ENCODE results near the gene CXCR6.

CXCR6 gene

GRCh38 chr3:45955706-45956105 lies 12.4 kb downstream of the CXCR6 start (continued):
- TF ChIP-seq PRDM6 (tag by site-specific recombination; IDR thresholded peaks at IDR 0.05) (no peak), ZNF221 (tag by site-specific recombination; IDR thresholded peaks at IDR 0.05; ENCODE audit: borderline replicate concordance) (no peak), ZNF426 (tag by site-specific recombination; IDR thresholded peaks at IDR 0.05) (no peak)

- no peak for TF ChIP-seq ZNF175 (tag by site-specific recombination; IDR thresholded peaks at IDR 0.05)
- TF ChIP-seq ZNF48 (tag by site-specific recombination; IDR thresholded peaks at IDR 0.05): no peak
- TF ChIP-seq ZNF514 (tag by site-specific recombination; IDR thresholded peaks at IDR 0.05): no peak
- TF ChIP-seq ZFHX2 (tag by site-specific recombination; conservative IDR thresholded peaks at IDR 0.05): no peak
- TF ChIP-seq OVOL3 (tag by site-specific recombination; IDR thresholded peaks at IDR 0.05): no peak
- Histone ChIP-seq H3K36me3 (ENCODE audit: control insufficient read depth in 2 of 2, insufficient read depth in 1 of 2, low read length in 2 of 2) (peaks cover 9 to 96% of the 10 kb centered on the region in 2 experiments; a peak in 2 of 3 replicates), H3K4me1 (ENCODE audit: control insufficient read depth, insufficient read depth, low read length) (no peaks in the 10 kb centered on the region), H3K4me3 (ENCODE audit: low read depth, low read length) (no peak overlapping the region), H3K9me3 (ENCODE audit: control insufficient read depth, insufficient read depth, low read depth, low read length) (no peaks in the 10 kb centered on the region), H3K27ac (ENCODE audit: extremely low read depth, low read depth, low read length) (no peak overlapping the region)
- ChIA-PET POLR2A (no interaction called here), CTCF (no interaction called here)
These were observed 14.3 kb downstream of the CXCR6 start for GRCh38 chr3:45957586-45957985.

- peaks cover 9 to 96% of the 10 kb centered on the region in 2 experiments; a peak in 2 of 3 replicates for H3K36me3 ChIP-seq (ENCODE audit: control insufficient read depth in 2 of 2, insufficient read depth in 1 of 2, low read length in 2 of 2)
- POLR2A ChIA-PET: no interaction called here
These were observed 15.1 kb downstream of the CXCR6 start for GRCh38 chr3:45958321-45958791.

GRCh38 chr3:45959201-45959600 lies 15.9 kb downstream of the CXCR6 start:
- H3K4me1 ChIP-seq (ENCODE audit: control insufficient read depth, insufficient read depth, low read length): no peaks in the 10 kb centered on the region
- ChIA-PET CTCF (no interaction called here), POLR2A (interaction anchor here (0.6 kb wide), 1 partner anchor 117 kb away, joined by 5 read pairs; no protein-coding TSS in a partner anchor)
- no peak for TF ChIP-seq ZNF692 (tag by site-specific recombination; IDR thresholded peaks at IDR 0.05)
- H3K27ac ChIP-seq (ENCODE audit: extremely low read depth, low read depth, low read length): no peak overlapping the region
- peaks cover 9 to 96% of the 10 kb centered on the region in 2 experiments; a peak in 2 of 3 replicates for H3K36me3 ChIP-seq (ENCODE audit: control insufficient read depth in 2 of 2, insufficient read depth in 1 of 2, low read length in 2 of 2)
- no peaks in the 10 kb centered on the region for H3K9me3 ChIP-seq (ENCODE audit: control insufficient read depth, insufficient read depth, low read depth, low read length)
- no peak overlapping the region for H3K4me3 ChIP-seq (ENCODE audit: low read depth, low read length)

More at GRCh38 chr3:45958321-45958791, 15.1 kb downstream of the CXCR6 start:
- Histone ChIP-seq H3K4me1 (ENCODE audit: control insufficient read depth, insufficient read depth, low read length) (no peaks in the 10 kb centered on the region), H3K9me3 (ENCODE audit: control insufficient read depth, insufficient read depth, low read depth, low read length) (no peaks in the 10 kb centered on the region), H3K4me3 (ENCODE audit: low read depth, low read length) (no peak overlapping the region), H3K27ac (ENCODE audit: extremely low read depth, low read depth, low read length) (no peak overlapping the region)
- TF ChIP-seq ZBTB17 (tag by site-specific recombination; IDR thresholded peaks at IDR 0.05) (no peak), ZNF175 (tag by site-specific recombination; IDR thresholded peaks at IDR 0.05) (no peak), ZNF221 (tag by site-specific recombination; IDR thresholded peaks at IDR 0.05; ENCODE audit: borderline replicate concordance) (no peak)
- CTCF ChIA-PET: no interaction called here

GRCh38 chr3:45960289-45960688 lies 17.0 kb downstream of the CXCR6 start:
- POLR2A ChIA-PET: no interaction called here
- CTCF ChIA-PET: no interaction called here
- TF ChIP-seq ZNF530 (tag by site-specific recombination; IDR thresholded peaks at IDR 0.05; ENCODE audit: low read depth) (no peak), KLF16 (tag by site-specific recombination; IDR thresholded peaks at IDR 0.05) (no peak), ZNF292 (tag by site-specific recombination; IDR thresholded peaks at IDR 0.05; ENCODE audit: borderline replicate concordance, low read depth) (no peak), ZNF169 (tag by site-specific recombination; IDR thresholded peaks at IDR 0.05) (no peak), ELK4 (IDR thresholded peaks at IDR 0.05; ENCODE audit: borderline replicate concordance, low read depth, low read length) (no peak), ZFP69B (tag by site-specific recombination; IDR thresholded peaks at IDR 0.05) (no peak), ZNF148 (tag by site-specific recombination; IDR thresholded peaks at IDR 0.05; ENCODE audit: borderline replicate concordance) (no peak)
- no peak overlapping the region for H3K27ac ChIP-seq (ENCODE audit: extremely low read depth, low read depth, low read length)
- H3K9me3 ChIP-seq (ENCODE audit: control insufficient read depth, insufficient read depth, low read depth, low read length): no peaks in the 10 kb centered on the region
- H3K36me3 ChIP-seq (ENCODE audit: control insufficient read depth in 2 of 2, insufficient read depth in 1 of 2, low read length in 2 of 2): peaks cover 9 to 96% of the 10 kb centered on the region in 2 experiments; a peak in 2 of 3 replicates
- no peak overlapping the region for H3K4me3 ChIP-seq (ENCODE audit: low read depth, low read length)
- no peaks in the 10 kb centered on the region for H3K4me1 ChIP-seq (ENCODE audit: control insufficient read depth, insufficient read depth, low read length)
